Mucosa of rectum (tissue), 2 donors: ENCODE results near the gene LIN7A.

Experiments
- H3K27ac ChIP-seq, 2 donors: one replicate each; pipeline ENCODE4 v1.7.0; 2013; ENCODE audit warnings: inconsistent platforms in 2 of 2, low read depth in 2 of 2, low read length in 2 of 2
- H3K27me3 ChIP-seq, 2 donors: one replicate each; pipeline ENCODE4 v1.7.0; 2013; ENCODE audit warnings: low read length in 2 of 2; ENCODE audit not compliant: control insufficient read depth in 2 of 2, insufficient read depth in 2 of 2
- H3K36me3 ChIP-seq, 2 donors: one replicate each; pipeline ENCODE4 v1.7.0; 2013; ENCODE audit warnings: low read length in 2 of 2; ENCODE audit not compliant: control insufficient read depth in 2 of 2, insufficient read depth in 2 of 2
- H3K4me1 ChIP-seq, 2 donors: one replicate each; pipeline ENCODE4 v1.7.0; 2013; ENCODE audit warnings: low read length in 2 of 2, mild to moderate bottlenecking in 1 of 2; ENCODE audit not compliant: control insufficient read depth in 2 of 2, insufficient read depth in 2 of 2
- H3K4me3 ChIP-seq, 2 donors: one replicate each; pipeline ENCODE4 v1.7.0; 2013; ENCODE audit warnings: low read length in 2 of 2
- H3K9ac ChIP-seq, 2 donors: one replicate each; pipeline ENCODE4 v1.7.0; 2013; ENCODE audit warnings: low read length in 2 of 2, low read depth in 1 of 2, mild to moderate bottlenecking in 1 of 2
- H3K9me3 ChIP-seq, 2 donors: one replicate each; pipeline ENCODE4 v1.7.0; 2013; ENCODE audit warnings: low read length in 2 of 2; ENCODE audit not compliant: control insufficient read depth in 2 of 2
- donor health status: healthy.
- donor health status: Normal muscosa, but diverticular disease.

The LIN7A gene

GRCh38 chr12:80843969-80844368 is 93.8 kb downstream of the LIN7A start:
- H3K27me3 ChIP-seq, result no peaks in the 10 kb centered on the region

DNA sequence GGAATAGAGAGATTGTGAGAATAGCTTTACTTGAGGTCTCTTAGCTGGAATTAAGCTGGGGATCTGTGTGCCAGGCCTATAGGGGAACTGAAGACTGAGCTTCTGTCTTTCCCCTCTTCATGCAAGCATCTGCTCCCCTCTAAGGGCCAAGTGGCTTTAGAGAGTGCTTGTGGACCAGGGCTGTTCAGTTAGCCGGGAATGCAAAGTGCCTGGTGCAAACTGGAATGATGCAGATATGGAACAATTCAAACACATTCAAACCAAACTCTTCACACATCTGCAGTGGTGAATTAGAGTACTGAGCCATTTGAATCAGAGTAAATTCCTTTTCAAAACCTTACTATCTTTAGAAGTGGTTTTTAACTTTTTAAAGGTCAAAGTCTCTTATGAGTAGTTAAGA is 99.0 kb downstream of the LIN7A start:
- Histone ChIP-seq H3K36me3 (no peaks in the 10 kb centered on the region), H3K4me3 (no peak overlapping the region), H3K27ac (no peak overlapping the region), H3K4me1 (no peaks in the 10 kb centered on the region), H3K9me3 (no peaks in the 10 kb centered on the region), H3K27me3 (no peaks in the 10 kb centered on the region), H3K9ac (no peak overlapping the region)

More at GRCh38 chr12:80843969-80844368, 93.8 kb downstream of the LIN7A start:
- Histone ChIP-seq H3K36me3 (no peaks in the 10 kb centered on the region), H3K9me3 (no peaks in the 10 kb centered on the region), H3K4me1 (no peaks in the 10 kb centered on the region), H3K9ac (no peak overlapping the region), H3K4me3 (no peak overlapping the region), H3K27ac (no peak overlapping the region)

- no peaks in the 10 kb centered on the region for H3K9me3 ChIP-seq
- no peaks in the 10 kb centered on the region for H3K36me3 ChIP-seq
- H3K27me3 ChIP-seq, result no peaks in the 10 kb centered on the region
- H3K27ac ChIP-seq, result no peak overlapping the region
- no peaks in the 10 kb centered on the region for H3K4me1 ChIP-seq
- no peak overlapping the region for H3K4me3 ChIP-seq
- H3K9ac ChIP-seq, result no peak overlapping the region
These were observed 99.6 kb downstream of the LIN7A start for GRCh38 chr12:80838024-80838658.

- H3K9me3 ChIP-seq, result no peaks in the 10 kb centered on the region
- H3K4me1 ChIP-seq, result no peaks in the 10 kb centered on the region
- no peak overlapping the region for H3K27ac ChIP-seq
- no peaks in the 10 kb centered on the region for H3K36me3 ChIP-seq
- H3K9ac ChIP-seq, result no peak overlapping the region
- H3K27me3 ChIP-seq, result no peaks in the 10 kb centered on the region
- H3K4me3 ChIP-seq, result no peak overlapping the region
These were observed 100.3 kb downstream of the LIN7A start for GRCh38 chr12:80837342-80837978.

DNA sequence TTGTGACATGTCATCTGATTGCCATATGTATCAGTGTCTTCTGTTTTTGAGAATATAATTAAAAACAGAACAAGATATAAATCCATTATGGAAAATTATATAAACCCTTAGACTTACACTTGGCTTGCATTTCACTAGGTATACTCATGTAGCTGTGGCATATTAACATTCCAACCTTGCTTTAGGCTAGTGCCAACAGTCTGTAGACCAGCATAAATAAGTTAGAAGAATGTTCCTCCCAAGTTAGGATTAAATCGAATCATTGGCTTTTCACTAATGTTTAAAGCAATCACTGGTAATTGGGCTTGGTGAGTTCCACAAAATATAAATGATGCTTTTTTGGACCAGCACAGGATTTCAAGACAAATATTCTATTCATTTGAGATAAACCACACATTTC is 103.0 kb downstream of the LIN7A start:
- no peaks in the 10 kb centered on the region for H3K27me3 ChIP-seq
- no peak overlapping the region for H3K27ac ChIP-seq
- no peaks in the 10 kb centered on the region for H3K9me3 ChIP-seq
- H3K4me1 ChIP-seq, result no peaks in the 10 kb centered on the region
- H3K36me3 ChIP-seq, result no peaks in the 10 kb centered on the region
- H3K9ac ChIP-seq, result no peak overlapping the region
- no peak overlapping the region for H3K4me3 ChIP-seq

DNA sequence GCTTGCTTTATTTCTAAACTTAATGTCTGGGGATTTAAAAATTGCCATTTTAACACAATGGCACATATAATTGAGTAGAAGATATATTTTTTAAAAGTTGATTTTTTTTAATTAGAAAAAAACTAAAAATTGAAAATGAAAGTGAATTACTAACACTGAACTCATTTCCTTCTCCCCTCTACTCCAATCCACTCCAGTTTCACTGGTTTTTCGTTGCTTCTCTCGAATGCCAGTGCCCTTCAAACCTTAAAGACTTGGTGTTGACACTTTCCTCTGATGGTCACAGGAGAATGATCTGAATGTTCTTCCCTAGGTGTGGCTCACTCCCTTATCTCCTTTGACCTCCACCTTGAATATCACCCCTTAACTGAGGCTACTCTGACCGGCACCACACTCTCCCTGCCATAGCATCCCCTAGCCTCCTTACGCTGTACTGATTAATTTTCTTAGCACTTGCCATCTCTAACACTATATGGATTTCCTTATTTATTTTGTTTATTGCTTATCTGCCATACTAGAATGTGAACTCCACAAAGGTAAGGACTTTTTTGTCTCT is 107.1 kb downstream of the LIN7A start:
- Histone ChIP-seq H3K9ac (no peak overlapping the region), H3K36me3 (no peaks in the 10 kb centered on the region), H3K27ac (no peak overlapping the region), H3K4me1 (no peaks in the 10 kb centered on the region), H3K27me3 (no peaks in the 10 kb centered on the region), H3K9me3 (no peaks in the 10 kb centered on the region), H3K4me3 (no peak overlapping the region)

- Histone ChIP-seq H3K27me3 (no peaks in the 10 kb centered on the region), H3K9ac (no peak overlapping the region), H3K9me3 (no peaks in the 10 kb centered on the region), H3K27ac (no peak overlapping the region), H3K4me3 (no peak overlapping the region), H3K4me1 (no peaks in the 10 kb centered on the region), H3K36me3 (no peaks in the 10 kb centered on the region)
These were observed 108.0 kb downstream of the LIN7A start for GRCh38 chr12:80829767-80830166.

- Histone ChIP-seq H3K27me3 (no peaks in the 10 kb centered on the region), H3K9ac (no peak overlapping the region), H3K9me3 (no peaks in the 10 kb centered on the region), H3K4me3 (no peak overlapping the region), H3K36me3 (no peaks in the 10 kb centered on the region), H3K4me1 (no peaks in the 10 kb centered on the region), H3K27ac (no peak overlapping the region)
These were observed 112.2 kb downstream of the LIN7A start for GRCh38 chr12:80825506-80825905.

DNA sequence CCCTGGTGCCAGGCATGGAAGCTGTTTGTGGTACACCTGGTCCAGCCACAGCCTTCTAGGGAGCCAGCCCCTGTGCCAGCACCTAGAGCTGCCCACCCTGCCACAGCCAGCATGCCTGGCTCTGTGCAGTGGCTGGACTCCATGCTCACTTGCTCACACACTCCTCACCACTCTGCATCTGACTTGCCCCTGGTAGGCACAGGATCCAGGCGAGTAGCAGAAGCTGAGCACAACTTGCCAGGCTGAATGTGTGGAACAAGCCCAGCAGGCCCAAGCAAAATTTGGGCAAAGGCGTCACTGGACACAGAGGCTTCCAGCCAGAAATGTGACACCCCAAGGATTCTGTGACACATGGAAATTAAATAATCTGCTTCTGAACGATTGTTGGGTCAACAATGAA is 114.3 kb downstream of the LIN7A start:
- H3K9ac ChIP-seq, result no peak overlapping the region
- H3K36me3 ChIP-seq, result no peaks in the 10 kb centered on the region
- H3K27ac ChIP-seq, result no peak overlapping the region
- no peaks in the 10 kb centered on the region for H3K27me3 ChIP-seq
- no peaks in the 10 kb centered on the region for H3K4me1 ChIP-seq
- H3K4me3 ChIP-seq, result no peak overlapping the region
- no peaks in the 10 kb centered on the region for H3K9me3 ChIP-seq

DNA sequence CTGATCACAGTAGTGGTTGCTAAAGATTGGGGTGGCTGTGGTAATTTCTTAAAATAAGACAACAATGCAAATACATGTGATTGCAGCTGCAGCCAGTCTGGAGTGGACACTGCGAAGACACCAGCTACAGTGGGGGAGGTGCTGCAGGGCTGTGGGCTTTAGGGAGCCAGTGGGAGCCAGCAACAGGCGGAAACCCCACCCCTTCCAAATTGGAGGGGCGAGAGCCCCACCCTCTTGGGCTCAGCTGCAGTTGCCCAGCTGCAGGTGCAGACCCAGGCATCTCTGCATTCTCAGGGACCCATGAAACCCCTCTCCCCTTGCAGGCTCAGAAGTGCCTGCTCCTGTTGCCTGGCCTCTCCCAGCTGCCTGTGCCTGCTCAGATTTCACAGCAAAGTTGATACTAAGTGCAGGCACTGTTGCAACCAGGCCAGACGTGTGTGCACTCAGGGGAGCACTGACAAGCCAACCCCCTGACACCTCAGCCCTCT is 116.2 kb downstream of the LIN7A start:
- Histone ChIP-seq H3K36me3 (no peaks in the 10 kb centered on the region), H3K4me1 (no peaks in the 10 kb centered on the region), H3K27ac (peak overlapping the region in 1 of 2 donors; percentile 21), H3K9ac (no peak overlapping the region), H3K4me3 (no peak overlapping the region), H3K9me3 (no peaks in the 10 kb centered on the region), H3K27me3 (no peaks in the 10 kb centered on the region)
